Stimulated activated CD4-positive, alpha-beta T cell treated with anti-CD3 and anti-CD28 coated beads, TNF-alpha, amount 100 ng/mL, for 1 hour (primary cell): Measurements from ENCODE around the gene ALG5.

Experiments used
- DNase-seq, 3 donors: peaks; one replicate each; pipeline ENCODE4 v3.0.0-alpha.2; 2020; ENCODE audit warnings: low read depth in 3 of 3, low spot score in 1 of 3

ALG5 gene

GRCh38 chr13:36999054-36999714 lies at the start of gene ALG5:
ALG5 (minus strand) TSS chr13:36999340; CDS start chr13:36999300, 40 bp downstream.
- peak; percentile 78 to 91 (median 89) for DNase-seq

GRCh38 chr13:37047846-37048245 lies 48.7 kb upstream of the ALG5 start:
- DNase-seq, result no peak

GRCh38 chr13:37047032-37047431 lies 47.9 kb upstream of the ALG5 start:
- no peak for DNase-seq

- DNase-seq, result no peak
Measured at GRCh38 chr13:37046062-37046461, 46.9 kb upstream of the ALG5 start.

DNA sequence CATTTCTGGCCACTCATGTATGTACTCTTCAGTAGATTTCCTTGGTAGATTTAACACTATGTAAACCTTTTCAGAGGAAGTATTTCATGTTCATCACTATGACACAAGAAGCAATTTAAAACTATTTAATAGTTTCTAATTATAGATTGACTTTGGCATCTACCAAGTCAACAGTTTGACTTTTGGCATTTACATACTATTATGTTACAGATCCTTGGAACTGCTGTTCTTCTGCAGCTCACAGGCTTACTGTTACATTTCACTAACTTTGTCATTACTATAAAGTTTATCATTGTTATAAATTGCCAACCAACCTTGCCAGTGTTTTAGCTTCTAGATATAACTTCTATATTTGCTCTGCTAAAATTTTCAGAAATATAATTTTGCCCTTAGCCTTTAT lies 41.6 kb upstream of the ALG5 start:
- DNase-seq, result no peak

- no peak for DNase-seq
Measured at GRCh38 chr13:37039896-37040295, 40.8 kb upstream of the ALG5 start.

DNA sequence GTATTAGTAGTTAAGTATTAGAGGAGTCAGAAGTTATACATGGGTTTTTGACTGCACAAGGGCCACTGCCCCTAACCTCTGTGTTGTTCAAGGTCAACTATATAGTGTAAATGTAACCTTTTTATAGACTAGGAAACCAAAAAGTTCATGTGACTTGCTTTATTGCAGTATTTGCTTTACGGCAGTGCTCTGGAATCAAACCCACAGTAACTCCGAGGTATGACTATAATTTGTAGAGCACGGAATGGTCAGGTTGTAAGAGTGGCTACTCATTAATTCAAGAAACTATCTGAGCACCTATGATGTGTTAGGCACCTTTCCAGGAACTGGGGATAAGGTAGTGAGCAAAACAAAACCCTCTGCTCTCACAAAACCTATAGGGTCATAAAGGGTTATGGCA lies 38.1 kb upstream of the ALG5 start:
- no peak for DNase-seq

DNA sequence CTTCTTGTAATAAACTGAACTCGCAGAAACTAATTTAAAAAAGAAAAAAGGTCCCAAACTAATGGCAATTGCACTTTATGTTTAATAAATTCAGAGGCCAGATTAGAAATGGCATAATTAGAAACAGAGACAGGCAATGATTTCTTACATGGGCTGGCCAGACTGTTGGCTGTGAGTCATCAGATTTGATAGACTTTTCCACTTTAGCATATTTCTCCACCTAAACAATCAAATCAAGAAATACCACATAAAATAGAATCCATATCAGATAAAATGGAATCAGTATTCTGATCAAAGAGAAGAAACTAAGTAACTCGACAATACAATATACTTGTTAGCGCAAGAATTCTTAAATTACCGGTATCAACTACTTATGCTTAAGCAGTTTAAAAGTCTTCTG lies 30.5 kb upstream of the ALG5 start:
- DNase-seq, result no peak

GRCh38 chr13:37027639-37028038 lies 28.5 kb upstream of the ALG5 start:
- no peak for DNase-seq

DNA sequence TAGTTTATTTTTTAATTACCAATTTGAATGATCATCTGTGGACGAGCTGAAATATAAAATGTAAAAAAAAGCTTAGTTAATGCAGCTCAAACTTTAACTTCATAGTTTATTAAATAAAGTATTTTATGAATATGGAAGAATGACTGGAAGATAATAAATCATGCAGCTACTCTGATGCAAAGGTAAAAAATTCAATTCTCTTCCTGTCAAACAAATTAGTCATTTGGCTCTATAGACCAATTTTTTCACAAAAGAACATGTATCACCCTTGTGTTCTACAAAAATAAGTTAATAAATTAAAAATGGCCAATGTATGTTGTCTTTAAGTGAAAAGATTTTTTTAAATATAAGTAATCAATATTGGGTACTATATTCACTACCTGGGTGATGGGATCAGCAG lies 27.6 kb upstream of the ALG5 start:
- no peak for DNase-seq

- DNase-seq, result no peak
Measured at GRCh38 chr13:37023871-37024270, 24.7 kb upstream of the ALG5 start.

DNA sequence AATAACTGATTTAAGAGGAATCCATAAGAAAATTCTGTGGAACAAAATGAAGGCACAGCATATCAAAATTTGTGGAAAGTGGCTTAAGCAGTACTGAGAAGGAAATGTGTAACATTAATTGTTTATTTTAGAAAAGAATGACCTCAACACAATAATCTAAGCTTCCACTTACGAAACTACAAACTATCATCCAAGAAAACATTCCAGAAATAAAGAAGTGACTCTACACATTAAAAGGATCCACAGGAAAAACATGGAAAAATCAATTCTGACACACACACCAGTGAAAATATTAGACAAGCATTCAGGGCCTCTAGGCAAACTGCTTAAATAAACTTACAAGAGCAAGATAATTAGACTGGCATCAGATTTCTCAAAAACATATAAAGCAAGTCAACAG lies 15.5 kb upstream of the ALG5 start:
- DNase-seq, result no peak

- DNase-seq, result no peak
Measured at GRCh38 chr13:37011788-37012187, 12.6 kb upstream of the ALG5 start.

DNA sequence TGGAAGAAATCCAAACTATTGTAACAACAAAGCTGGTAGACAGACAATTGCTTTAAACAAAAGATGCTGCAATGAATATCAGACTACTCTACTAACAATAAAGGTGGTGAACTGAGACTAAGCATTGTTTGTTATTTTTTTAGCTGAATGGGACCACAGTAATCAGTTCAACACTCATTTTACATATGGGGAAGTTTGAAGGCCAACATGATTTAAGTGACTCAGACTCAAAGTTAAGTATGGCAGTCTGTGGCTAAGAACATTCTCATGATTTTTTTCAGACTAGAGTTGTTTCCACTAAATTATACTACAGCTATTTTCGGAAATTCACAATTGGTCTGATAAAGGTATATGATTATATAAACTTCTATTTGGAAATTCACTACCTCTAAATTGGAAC lies 11.9 kb upstream of the ALG5 start:
- no peak for DNase-seq

- no peak for DNase-seq
Measured at GRCh38 chr13:37010424-37010823, 11.3 kb upstream of the ALG5 start.

DNA sequence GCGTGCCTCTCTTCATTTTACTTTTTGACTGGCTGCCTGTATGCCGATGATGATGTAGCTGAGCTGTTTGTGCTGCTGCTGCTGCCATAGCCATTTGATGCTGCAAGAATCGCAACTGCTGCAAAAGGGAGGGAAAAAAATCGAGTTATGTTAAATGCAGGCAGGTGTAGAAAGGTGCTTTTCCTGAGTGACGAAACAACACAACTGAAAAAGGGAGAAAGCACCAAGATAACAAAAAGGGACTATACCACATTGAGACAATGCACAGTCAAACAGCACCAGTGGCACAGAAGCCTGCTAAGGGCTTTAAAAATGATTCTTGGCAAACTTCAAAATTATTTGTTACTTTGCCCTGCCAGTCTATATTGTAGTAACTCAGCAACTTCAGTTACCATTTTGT lies 10.6 kb upstream of the ALG5 start:
- DNase-seq, result no peak

DNA sequence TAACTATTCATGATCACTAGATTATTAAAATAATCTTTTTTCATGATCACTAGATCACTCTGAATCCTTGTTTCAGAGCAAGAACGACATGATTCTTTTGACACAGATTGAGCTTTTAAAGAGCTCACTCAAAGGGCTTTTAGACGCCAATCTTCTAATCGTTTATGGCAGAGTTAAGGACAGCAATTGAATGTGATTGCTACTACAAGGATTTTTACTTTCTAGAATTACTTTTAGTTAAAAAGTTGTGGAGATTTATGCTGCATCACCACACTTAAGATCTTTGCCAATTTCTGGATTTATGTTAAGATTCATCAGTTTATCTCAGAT lies 2.7 kb upstream of the ALG5 start:
- no peak for DNase-seq

DNA sequence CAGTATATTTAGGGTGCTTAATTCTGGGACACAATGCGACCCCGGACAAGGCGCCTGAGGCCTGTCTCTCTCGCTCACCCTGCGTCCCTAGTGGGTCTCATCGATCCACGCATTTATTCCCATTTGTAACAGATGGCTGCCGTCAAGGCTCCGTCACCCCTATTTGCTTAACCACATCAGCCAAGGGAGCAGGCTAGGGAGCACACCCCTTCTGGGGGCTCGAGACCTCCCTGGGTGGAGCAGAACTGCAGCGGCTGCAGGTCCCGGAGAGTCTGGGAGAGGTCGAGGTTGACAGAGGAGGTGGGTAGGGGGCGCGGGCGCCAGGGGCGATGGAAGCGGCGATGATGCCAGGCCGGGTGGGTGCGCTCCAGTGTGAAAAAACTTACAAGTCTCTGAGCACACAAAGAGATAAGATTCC lies 507 bp downstream of the ALG5 start:
- DNase-seq, result peak in 1 of 3 donors; percentile 19

DNA sequence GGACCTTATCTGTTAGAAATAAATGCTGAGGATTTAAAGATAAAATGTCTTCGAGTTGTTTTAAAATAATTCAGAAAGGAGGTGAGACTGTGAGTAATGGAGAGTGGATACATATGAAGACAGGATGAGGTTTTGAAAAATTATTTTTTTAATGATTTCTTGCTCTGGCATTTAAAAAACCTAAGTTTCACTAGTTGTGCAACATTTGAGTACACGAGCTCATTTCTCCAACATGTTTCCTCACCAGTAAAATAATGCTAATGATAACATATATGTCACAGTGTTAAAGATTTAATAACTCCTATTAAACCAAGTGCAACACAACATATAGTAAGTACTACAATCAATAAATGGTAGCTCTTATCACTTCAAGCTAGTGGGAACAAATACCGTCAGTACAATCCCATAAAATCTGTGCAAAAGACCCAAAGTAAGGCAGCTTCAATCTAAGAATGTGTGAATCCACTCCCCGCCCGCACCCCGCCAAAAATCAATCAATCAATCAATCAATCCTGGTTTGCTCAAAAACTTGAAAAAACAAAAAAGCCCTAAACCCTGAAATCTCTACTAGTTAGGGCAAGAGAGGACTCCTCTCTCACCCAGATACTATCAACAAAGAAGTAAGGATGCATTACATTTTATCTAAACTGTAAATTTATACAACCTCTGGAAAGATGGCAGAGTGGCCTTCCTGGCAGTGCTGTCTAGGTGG lies 1.3 kb downstream of the ALG5 start:
- DNase-seq, result no peak

- DNase-seq, result no peak
Measured at GRCh38 chr13:36992362-36992761, 6.8 kb downstream of the ALG5 start.

DNA sequence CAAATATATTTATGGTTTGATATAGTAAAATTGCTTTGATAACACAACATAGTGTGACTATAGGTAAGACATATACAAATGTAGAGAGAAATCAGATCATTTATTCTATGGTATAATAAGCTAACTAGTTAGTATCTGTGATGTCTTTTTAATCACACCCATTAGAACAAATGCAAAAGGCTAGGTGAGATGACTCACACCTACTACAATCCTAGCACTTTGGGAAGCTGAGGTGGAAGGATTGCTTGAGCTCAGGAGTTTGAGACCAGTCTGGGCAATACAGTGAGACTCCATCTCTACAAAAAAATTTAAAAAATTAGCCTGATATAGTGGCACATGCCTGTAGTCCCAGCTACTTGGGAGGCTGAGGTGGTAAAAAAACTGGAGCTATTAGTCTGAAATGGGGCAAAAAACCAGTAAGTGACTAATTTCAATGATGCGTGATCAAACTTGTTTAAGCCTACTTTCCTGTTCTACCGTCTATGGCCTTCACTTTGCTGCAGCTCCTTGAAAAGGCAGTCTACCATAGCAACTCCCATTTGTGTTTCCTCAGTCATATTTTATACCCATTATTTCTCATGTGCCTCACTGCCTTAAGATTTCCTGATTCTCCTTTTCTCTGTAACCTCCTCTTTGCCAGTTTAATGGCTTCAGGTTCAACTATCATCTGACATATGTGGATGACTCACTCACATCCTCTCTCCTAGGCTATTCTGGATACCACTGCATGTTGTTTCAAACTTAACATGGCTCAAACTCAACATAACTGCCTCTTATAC lies 12.5 kb downstream of the ALG5 start:
- no peak for DNase-seq

GRCh38 chr13:36981156-36981743 lies 17.9 kb downstream of the ALG5 start:
- DNase-seq, result no peak
